Fibroblast of skin of scalp (primary cell): Measurements from ENCODE around the gene DOCK9.
"Not testable (repeated sequence)": the region's sequence is repeated elsewhere in the genome, so short reads cannot be mapped to it uniquely, and the experiment has no call there.

Source experiments
- DNase-seq: peaks from one replicate; pipeline ENCODE4 v3.0.0-alpha.2; 2013

The DOCK9 gene

DNA sequence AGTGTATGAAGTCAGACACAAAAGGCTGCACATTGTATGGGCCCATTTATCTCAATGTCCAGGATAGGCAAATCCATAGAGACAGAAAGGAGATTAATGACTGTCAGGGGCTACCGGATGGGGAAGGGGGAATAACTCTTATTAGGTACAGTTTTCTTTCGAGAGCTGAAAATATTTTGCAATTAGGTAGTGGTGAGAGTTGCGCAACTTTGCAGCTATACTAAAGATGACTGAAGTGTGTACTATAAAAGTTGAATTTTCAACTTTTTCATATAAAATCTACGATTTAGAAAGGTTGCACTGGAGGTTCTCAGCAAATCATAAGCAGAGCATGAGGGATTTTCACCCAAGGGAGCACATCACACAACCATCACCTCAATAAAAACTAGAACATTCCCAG, 209.3 kb downstream of the DOCK9 start:
- no peak for DNase-seq

DNA sequence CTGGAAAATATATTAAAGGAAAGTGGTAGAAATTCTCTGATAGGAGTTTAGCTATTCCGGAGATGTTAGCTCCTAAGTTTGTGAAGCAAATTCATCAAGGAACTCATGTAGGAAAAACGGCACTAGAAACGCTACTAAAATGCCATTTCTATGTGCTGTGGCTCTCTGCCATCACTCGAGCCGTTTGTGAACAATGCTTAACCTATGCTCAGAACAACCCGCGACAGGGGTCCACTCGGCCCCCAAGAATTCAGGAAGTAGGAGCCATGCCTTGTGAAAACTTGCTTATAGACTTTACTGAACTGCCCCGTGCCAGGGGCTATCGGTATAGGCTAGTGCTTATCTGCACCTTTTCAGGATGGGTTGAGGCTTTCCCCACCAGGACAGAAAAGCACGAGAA, 211.2 kb downstream of the DOCK9 start:
- no peak for DNase-seq

DNA sequence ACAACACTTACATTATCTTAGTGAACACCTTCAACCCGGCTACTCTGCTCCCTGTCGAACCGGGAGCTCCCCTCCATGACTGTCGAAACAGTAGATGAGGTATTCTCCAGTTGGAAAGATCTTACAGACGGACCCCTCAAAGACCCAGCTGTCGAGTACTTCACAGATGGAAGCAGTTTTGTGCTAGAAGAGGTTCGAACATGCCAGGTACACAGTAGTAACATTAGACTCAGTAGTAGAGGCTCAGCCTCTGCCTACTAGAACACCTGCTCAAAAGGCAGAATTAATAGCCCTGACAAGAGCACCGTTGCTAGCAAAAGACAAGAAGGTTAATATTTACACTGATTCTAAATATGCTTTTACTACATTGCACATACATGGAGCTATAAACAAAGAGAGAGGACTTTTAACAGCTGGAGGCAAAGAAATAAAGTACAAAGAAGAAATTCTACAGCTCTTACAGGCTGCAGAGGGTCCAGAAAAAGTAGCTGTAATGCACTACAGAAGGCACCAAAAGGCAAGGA, 211.8 kb downstream of the DOCK9 start:
- DNase-seq: no peak

DNA sequence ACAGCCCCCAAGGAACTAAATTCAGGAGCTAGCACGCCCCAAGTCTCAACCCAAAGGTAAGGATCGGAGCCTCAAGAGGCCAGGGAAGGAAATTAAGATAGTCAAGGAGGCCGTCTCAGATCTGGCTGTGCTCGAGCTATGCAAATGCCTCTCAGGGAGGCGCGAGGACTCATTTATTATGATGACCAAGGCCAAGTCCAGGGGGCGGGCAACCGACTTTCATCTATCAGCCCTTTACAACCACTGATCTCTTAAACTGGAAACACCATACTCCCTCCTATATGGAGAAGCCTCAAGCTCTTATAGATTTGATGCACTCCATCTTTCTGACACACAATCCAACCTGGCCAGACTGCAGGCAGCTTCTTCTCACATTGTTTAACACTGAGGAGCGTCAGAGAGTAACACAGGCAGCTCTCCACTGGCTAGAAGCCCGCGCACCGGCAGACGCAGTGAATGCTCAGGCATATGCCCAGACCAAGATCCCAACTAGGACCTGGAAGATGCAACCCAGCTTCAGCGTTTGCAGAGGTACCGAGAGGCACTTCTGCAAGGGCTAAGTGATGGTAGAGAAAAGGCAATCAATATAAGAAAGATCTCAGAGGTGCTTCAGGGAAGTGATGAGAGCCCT, 215.8 kb downstream of the DOCK9 start:
- DNase-seq: no peak

DNA sequence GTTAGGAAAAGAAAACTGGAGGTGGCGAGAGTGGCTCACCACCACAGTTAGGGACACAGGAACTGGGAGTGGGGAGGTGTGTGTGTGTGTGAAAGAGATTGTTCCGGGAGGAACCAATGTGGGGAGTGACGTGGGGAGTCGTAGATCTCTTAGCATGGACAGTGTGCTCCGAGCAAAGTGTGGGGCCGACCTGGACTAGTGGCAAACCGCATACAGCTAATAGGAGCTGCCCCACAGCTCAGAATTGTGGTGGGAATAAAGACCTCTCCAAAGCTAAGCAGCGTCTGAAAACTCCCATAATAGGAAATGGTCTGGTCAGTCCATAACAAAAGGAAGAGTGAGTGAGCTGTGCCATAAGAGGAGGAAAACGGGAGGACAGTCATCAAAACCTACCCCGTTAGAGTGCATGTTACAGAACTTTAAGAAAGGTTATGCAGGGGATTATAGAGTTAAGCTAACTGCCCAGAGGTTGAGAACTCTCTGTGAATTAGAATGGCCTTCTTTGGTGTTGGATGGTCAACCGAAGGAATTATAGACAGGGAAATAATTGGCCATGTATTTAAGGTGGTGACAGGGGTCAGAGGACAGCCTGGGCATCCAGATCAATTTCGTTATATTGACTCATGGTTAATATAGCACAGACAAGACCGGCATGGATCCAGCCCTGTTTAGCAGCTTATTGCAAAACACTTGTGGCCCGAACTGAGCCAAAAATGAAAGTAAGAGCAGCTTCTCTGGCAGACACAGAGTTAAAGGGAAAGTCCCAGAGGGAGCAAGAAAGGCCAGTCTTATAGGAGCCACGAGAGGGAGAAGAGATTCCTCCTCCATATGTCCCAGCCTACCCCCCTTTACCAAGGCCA, 216.5 kb downstream of the DOCK9 start:
- peak; percentile 68 for DNase-seq

DNA sequence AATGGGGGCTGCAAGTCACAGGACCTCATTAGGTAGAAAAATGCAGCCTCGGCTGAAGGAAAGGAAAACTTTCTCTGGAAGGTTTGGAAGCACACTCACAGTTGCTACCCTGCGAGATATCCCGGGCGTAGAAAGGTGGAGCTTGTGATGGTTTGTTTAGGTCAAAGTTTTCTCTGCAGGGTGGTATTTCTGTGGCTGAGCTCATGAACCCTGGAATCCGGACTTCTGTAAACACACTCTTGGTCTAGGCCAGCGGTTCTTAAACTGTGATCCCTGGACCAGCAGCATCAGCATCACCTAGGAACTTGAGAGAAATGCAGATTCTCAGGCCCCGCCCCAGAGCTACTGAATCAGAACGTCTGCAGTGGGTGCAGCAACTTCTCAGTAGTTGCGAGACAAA, 222.1 kb downstream of the DOCK9 start:
- no peak for DNase-seq

DNA sequence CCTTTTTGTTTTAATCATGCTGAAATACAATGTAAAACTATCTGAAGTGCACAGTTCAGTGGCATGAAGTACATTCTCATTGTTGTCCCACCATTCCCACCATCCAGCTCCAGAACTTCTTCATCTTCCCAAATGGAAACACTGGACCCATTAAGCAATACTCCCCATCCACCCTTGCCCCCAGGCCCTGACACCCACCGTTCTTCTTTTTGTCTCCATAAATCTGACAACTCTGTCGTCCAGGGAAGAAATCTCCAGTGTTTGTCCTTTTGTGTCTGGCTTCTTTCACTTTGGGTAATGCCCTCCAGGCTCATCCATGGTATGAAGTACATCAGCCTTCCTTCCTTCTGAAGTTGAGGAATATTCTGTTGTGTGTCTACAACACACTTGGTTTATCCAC, 222.7 kb downstream of the DOCK9 start:
- DNase-seq: no peak

DNA sequence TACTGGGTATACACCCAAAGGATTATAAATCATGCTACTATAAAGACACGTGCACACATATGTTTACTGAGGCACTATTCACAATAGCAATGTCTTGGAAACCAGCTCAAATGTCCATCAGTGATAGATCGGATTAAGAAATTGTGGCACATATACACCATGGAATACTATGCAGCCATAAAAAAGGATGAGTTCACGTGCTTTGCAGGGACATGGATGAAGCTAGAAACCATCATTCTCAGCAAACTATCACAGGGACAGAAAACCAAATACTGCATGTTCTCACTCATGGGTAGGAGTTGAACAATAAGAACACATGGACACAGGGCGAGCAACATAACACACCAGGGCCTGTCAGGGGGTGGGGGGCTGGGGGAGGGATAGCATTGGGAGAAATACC, 223.4 kb downstream of the DOCK9 start:
- DNase-seq: not testable (repeated sequence)

DNA sequence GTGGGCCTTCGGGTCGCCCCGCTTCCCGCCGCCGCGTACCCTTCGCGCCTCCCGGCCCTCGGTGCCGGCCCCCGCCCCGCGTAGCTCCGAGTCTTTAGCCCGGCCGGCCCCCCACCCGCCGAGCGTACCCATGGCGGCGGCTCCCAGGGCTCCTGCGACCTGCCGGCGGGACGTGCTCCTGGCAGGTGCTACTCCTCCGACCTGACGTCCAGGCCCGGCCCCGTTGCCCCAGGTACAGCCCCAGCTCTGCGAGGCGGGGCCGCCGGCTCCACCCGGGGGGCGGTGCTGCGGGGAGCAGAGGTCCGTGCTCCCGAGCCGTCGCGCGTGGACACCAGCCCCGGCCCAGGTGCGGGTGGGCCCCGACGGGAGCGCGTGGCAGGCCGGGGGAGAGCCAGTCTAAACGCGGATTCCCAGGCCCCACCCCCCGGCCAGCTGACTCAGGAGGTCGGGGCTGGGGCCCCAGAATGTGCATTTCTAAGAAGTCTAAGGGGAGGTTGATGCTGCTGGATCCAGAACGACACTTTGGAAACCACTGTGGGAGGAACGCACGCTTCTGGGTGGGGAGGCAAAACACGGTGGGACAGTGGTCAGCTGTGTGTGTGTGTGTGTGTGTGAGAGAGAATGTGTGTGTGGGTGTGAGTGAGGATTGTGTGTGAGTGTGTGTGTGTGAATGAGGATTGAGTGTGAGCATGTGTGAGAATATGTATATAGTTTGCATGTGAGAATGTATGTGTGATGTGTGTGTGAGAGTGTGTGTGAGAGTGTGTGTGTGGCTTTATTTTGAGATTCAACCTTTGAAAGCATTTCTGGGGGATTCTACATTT, 225.2 kb downstream of the DOCK9 start, which contains the start of gene SLC15A1:
SLC15A1 (minus strand) TSS at position 206 of the 824 bp plus-strand sequence; CDS start at position 132, 74 bp downstream.
- DNase-seq: no peak

DNA sequence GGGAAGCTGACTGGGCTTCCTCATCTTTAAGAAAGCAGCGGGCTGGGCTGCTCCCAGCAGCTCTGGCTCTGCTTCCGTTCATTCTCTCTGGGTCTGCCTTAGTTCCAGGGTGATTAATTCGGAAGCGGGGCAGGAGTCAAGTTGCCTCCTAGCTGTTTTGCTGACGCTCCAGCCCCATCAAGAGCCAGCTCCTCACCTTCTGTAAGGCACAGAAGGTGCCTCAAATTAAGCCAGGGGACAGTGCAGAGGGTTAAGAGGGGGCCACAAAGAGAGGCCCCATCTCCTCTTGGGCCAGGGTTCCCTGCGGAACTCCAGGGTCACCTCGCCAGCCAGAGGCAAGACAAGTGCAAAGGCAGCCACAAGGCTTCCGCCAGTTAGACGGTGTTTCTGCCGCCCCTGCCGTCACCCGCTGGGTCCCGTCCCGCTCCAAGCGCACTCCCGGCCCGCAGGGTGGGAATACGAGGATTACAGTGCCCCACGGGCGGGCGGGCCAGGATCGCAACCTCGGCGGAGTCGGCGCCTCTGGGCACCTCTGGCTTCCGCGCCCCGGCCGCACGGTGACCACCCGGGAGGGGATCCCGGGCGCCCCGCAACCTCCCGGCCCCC, 225.9 kb downstream of the DOCK9 start:
- DNase-seq: peak; percentile 25

DNA sequence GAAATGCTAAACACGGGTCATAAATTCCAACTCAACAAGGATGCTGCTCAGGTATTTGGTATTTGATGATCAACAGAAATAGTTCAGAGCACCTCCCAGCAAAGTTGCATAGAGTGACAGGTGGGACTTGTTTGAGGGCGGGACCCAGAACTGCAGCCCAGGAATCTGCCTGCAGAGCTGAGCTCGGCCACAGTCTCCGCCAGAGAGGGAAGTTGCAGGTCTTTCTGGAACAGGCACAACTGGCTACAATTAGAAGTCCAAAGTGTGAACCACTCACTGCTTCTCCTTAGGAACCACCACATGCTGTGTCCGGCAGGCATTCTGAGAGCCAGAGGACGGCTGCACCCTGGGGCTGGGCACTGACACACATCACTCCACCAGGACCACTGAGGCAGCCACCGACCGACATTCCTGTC, 226.5 kb downstream of the DOCK9 start:
- no peak for DNase-seq

DNA sequence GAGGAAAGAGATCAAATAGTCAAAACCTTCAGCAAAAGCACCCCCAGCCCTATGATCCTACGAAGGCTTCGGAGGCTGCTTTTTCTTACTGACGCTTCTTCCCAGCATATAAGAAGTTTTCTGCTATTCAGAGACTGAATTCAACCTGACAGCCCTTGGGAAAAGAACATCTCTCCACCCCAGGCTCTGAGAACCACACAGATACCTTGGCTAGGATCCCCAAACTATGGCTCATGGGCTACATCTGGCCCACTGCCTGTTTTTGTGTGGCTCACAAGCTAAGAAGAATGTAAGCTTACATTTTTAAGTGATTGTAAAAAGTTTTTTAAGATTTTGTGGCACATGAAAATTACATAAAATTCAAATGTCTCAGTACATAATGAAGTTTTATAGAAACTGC, 228.4 kb downstream of the DOCK9 start:
- DNase-seq: peak; percentile 67

DNA sequence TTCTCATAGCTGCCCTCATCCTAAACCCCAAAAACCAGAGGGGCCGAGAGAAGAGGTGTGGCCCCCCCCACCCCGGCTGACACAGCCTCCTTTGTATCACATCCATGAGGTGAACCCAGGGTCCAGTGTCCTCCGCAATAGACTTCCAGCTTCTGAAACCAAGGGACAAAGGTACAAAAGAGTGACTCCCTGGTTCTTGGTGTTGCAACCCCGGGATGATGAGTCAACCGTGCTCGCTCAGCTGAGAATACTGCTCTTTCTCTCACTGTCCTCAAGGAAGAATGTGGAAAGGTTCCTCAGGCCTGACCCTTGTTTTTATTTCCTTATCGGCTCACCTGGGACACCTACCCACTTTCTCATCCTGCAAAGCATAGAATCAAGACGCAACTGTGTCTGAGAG, 230.9 kb downstream of the DOCK9 start:
- DNase-seq: no peak
